Trophoblast cell (in vitro differentiated cells and primary cell): Measurements from ENCODE around the gene PLEKHG3.

ENCODE experiments used
- DNase-seq, 2 donors: peaks; one replicate each; pipeline ENCODE4 v3.0.0-alpha.2; 2016
- H2AFZ ChIP-seq: 2 replicates; pipeline ENCODE4 v1.6.1; 2013; ENCODE audit warnings: low read length, moderate library complexity, mild to moderate bottlenecking; ENCODE audit not compliant: insufficient read depth, poor library complexity
- H2AK5ac ChIP-seq: 2 replicates; pipeline ENCODE4 v1.6.1; 2013; ENCODE audit warnings: mild to moderate bottlenecking, low read length
- H2BK120ac ChIP-seq: 2 replicates; pipeline ENCODE4 v1.6.1; 2013; ENCODE audit warnings: low read length, mild to moderate bottlenecking, moderate library complexity; ENCODE audit not compliant: insufficient read depth, poor library complexity
- H2BK12ac ChIP-seq: 2 replicates; pipeline ENCODE4 v1.6.1; 2013; ENCODE audit warnings: mild to moderate bottlenecking, low read length, moderate library complexity
- H2BK5ac ChIP-seq: 2 replicates; pipeline ENCODE4 v1.6.1; 2013; ENCODE audit warnings: low read length, low read depth, moderate library complexity, mild to moderate bottlenecking; ENCODE audit not compliant: poor library complexity
- H3K14ac ChIP-seq: 2 replicates; pipeline ENCODE4 v1.6.1; 2013; ENCODE audit warnings: mild to moderate bottlenecking, low read length
- H3K18ac ChIP-seq: 2 replicates; pipeline ENCODE4 v1.6.1; 2013; ENCODE audit warnings: mild to moderate bottlenecking, low read length
- H3K23ac ChIP-seq: 2 replicates; pipeline ENCODE4 v1.6.1; 2013; ENCODE audit warnings: low read length
- H3K27ac ChIP-seq: 2 replicates; pipeline ENCODE4 v1.5.1; 2013; ENCODE audit warnings: low read depth, mild to moderate bottlenecking, inconsistent platforms, low read length, moderate library complexity
- H3K27me3 ChIP-seq: 2 replicates; pipeline ENCODE4 v1.6.1; 2013; ENCODE audit warnings: inconsistent platforms, mild to moderate bottlenecking, low read length, moderate library complexity; ENCODE audit not compliant: insufficient read depth
- H3K36me3 ChIP-seq, 2 experiments: 1 replicate in 1 of 2; 2 replicates in 1 of 2; pipeline ENCODE4 v1.6.1; 2013; ENCODE audit warnings: low read length in 2 of 2, mild to moderate bottlenecking in 2 of 2, moderate library complexity in 1 of 2; ENCODE audit not compliant: insufficient read depth in 2 of 2, control insufficient read depth in 1 of 2
- H3K4ac ChIP-seq: 2 replicates; pipeline ENCODE4 v1.6.1; 2013; ENCODE audit warnings: low read depth, mild to moderate bottlenecking, low read length, moderate library complexity
- H3K4me1 ChIP-seq, 2 experiments: 1 replicate in 1 of 2; 2 replicates in 1 of 2; pipeline ENCODE4 v1.6.1; 2013; ENCODE audit warnings: low read length in 2 of 2, mild to moderate bottlenecking in 2 of 2, moderate library complexity in 1 of 2; ENCODE audit not compliant: insufficient read depth in 2 of 2, control insufficient read depth in 1 of 2
- H3K4me2 ChIP-seq: 2 replicates; pipeline ENCODE4 v1.6.1; 2013; ENCODE audit warnings: inconsistent platforms, mild to moderate bottlenecking, low read length, moderate library complexity
- H3K4me3 ChIP-seq: 2 replicates; pipeline ENCODE4 v1.5.1; 2013; ENCODE audit warnings: mild to moderate bottlenecking, low read depth, low read length, inconsistent platforms
- H3K79me1 ChIP-seq: one replicate; pipeline ENCODE4 v1.6.1; 2013; ENCODE audit warnings: low read length
- H3K79me2 ChIP-seq: 2 replicates; pipeline ENCODE4 v1.6.1; 2013; ENCODE audit warnings: low read length, mild to moderate bottlenecking; ENCODE audit not compliant: control insufficient read depth, insufficient read depth, poor library complexity
- H3K9ac ChIP-seq: 2 replicates; pipeline ENCODE4 v1.6.1; 2013; ENCODE audit warnings: mild to moderate bottlenecking, low read length
- H3K9me3 ChIP-seq: 2 replicates; pipeline ENCODE4 v1.6.1; 2013; ENCODE audit warnings: low read depth, mild to moderate bottlenecking, control low read depth, inconsistent platforms, low read length; ENCODE audit not compliant: insufficient read depth
- H4K12ac ChIP-seq: 2 replicates; pipeline ENCODE4 v1.6.1; 2013; ENCODE audit warnings: low read depth, mild to moderate bottlenecking, low read length, moderate library complexity
- H4K8ac ChIP-seq: 2 replicates; pipeline ENCODE4 v1.6.1; 2013; ENCODE audit warnings: low read depth, mild to moderate bottlenecking, low read length, moderate library complexity
- H4K91ac ChIP-seq: one replicate; pipeline ENCODE4 v1.6.1; 2013; ENCODE audit warnings: low read depth, mild to moderate bottlenecking, low read length, moderate library complexity
- WGBS: extraction: QIAGEN DNeasy Blood & Tissue Kit; methylation state at CpG from one replicate; pipeline ENCODE4 v1.1.7; 2013; ENCODE audit warnings: missing lambda C conversion rate; ENCODE audit not compliant: insufficient read length, insufficient coverage; ENCODE audit errors: extremely low coverage; 5-methylcytosine and 5-hydroxymethylcytosine counted together

Gene PLEKHG3

GRCh38 chr14:64715628-64716412 lies 11.6 kb downstream of the PLEKHG3 start:
- H3K14ac ChIP-seq, result peak overlapping the region; percentile 35
- no peak overlapping the region for H3K23ac ChIP-seq
- H3K4me3 ChIP-seq, result no peak overlapping the region
- H3K4ac ChIP-seq, result peak overlapping the region; percentile 66
- H3K4me1 ChIP-seq, result peaks cover 53 to 62% of the 10 kb centered on the region in 2 experiments
- peak overlapping the region; percentile 83 for H3K27ac ChIP-seq
- peaks cover 35% of the 10 kb centered on the region for H3K79me2 ChIP-seq
- no peaks in the 10 kb centered on the region for H3K27me3 ChIP-seq
- H3K18ac ChIP-seq, result peak overlapping the region; percentile 68
- no peaks in the 10 kb centered on the region for H3K9me3 ChIP-seq
- WGBS, result no CpG with 5 or more reads among the region's 22 CpGs
- H3K36me3 ChIP-seq, result peaks cover 6 to 9% of the 10 kb centered on the region in 2 experiments
- peak in 1 of 2 donors; percentile 25 for DNase-seq
- H2AK5ac ChIP-seq, result peak overlapping the region; percentile 42
- H2AFZ ChIP-seq, result no peak overlapping the region
- H4K91ac ChIP-seq, result peak overlapping the region; percentile 87
- peak overlapping the region; percentile 51 for H2BK12ac ChIP-seq
- H2BK120ac ChIP-seq, result peak overlapping the region; percentile 72
- H4K8ac ChIP-seq, result peak overlapping the region; percentile 55
- peak overlapping the region; percentile 48 for H3K4me2 ChIP-seq
- peaks cover 23% of the 10 kb centered on the region for H3K79me1 ChIP-seq
- H4K12ac ChIP-seq, result peak overlapping the region; percentile 25
- peak overlapping the region; percentile 71 for H2BK5ac ChIP-seq
- H3K9ac ChIP-seq, result peak overlapping the region; percentile 26

- Histone ChIP-seq H3K79me2 (peaks cover 44% of the 10 kb centered on the region), H4K91ac (peak overlapping the region; percentile 87), H3K4me2 (no peak overlapping the region), H4K12ac (no peak overlapping the region), H3K27ac (peak overlapping the region; percentile 6), H3K27me3 (no peaks in the 10 kb centered on the region), H2AK5ac (peak overlapping the region; percentile 66), H3K9ac (no peak overlapping the region), H3K23ac (no peak overlapping the region), H3K4ac (peak overlapping the region; percentile 56), H3K36me3 (peaks cover 10 to 13% of the 10 kb centered on the region in 2 experiments), H3K4me3 (peak overlapping the region; percentile 21), H3K18ac (peak overlapping the region; percentile 62), H3K9me3 (peaks cover 2% of the 10 kb centered on the region), H2BK5ac (no peak overlapping the region), H2BK120ac (peak overlapping the region; percentile 10), H2AFZ (no peak overlapping the region), H3K79me1 (peaks cover 25% of the 10 kb centered on the region), H4K8ac (peak overlapping the region; percentile 6), H3K14ac (peak overlapping the region; percentile 16), H2BK12ac (peak overlapping the region; percentile 19), H3K4me1 (peaks cover 60 to 71% of the 10 kb centered on the region in 2 experiments)
- WGBS, result no CpG with 5 or more reads among the region's 6 CpGs
- DNase-seq, result no peak
Observed at GRCh38 chr14:64717870-64718269, 13.6 kb downstream of the PLEKHG3 start.

GRCh38 chr14:64718762-64719161 lies 14.5 kb downstream of the PLEKHG3 start:
- Histone ChIP-seq H3K18ac (no peak overlapping the region), H3K23ac (no peak overlapping the region), H3K4me3 (no peak overlapping the region), H3K9ac (no peak overlapping the region), H3K36me3 (peaks cover 11 to 13% of the 10 kb centered on the region in 2 experiments), H3K4me2 (no peak overlapping the region), H2AFZ (no peak overlapping the region), H3K79me2 (peaks cover 45% of the 10 kb centered on the region), H3K27ac (no peak overlapping the region), H4K8ac (no peak overlapping the region), H3K14ac (no peak overlapping the region), H2AK5ac (no peak overlapping the region), H3K27me3 (no peaks in the 10 kb centered on the region), H3K4me1 (peaks cover 63 to 73% of the 10 kb centered on the region in 2 experiments), H2BK12ac (no peak overlapping the region), H3K79me1 (peaks cover 25% of the 10 kb centered on the region), H3K4ac (peak overlapping the region; percentile 28), H4K12ac (no peak overlapping the region), H2BK5ac (no peak overlapping the region), H4K91ac (no peak overlapping the region), H2BK120ac (no peak overlapping the region), H3K9me3 (peaks cover 2% of the 10 kb centered on the region)
- DNase-seq, result no peak
- WGBS, result no CpG with 5 or more reads among the region's 7 CpGs

GRCh38 chr14:64719601-64720000 lies 15.4 kb downstream of the PLEKHG3 start:
- Histone ChIP-seq H3K14ac (no peak overlapping the region), H3K79me2 (peaks cover 47% of the 10 kb centered on the region), H3K4me1 (peaks cover 67 to 78% of the 10 kb centered on the region in 2 experiments), H3K4me2 (no peak overlapping the region), H3K9ac (no peak overlapping the region), H3K36me3 (peaks cover 12 to 13% of the 10 kb centered on the region in 2 experiments), H3K18ac (no peak overlapping the region), H3K23ac (no peak overlapping the region), H2BK120ac (no peak overlapping the region), H4K91ac (no peak overlapping the region), H3K27me3 (no peaks in the 10 kb centered on the region), H2AK5ac (no peak overlapping the region), H3K79me1 (peaks cover 25% of the 10 kb centered on the region), H3K27ac (no peak overlapping the region), H2BK5ac (no peak overlapping the region), H3K4ac (peak overlapping the region; percentile 48), H3K4me3 (no peak overlapping the region), H4K8ac (no peak overlapping the region), H2BK12ac (no peak overlapping the region), H4K12ac (no peak overlapping the region), H3K9me3 (peaks cover 2% of the 10 kb centered on the region), H2AFZ (no peak overlapping the region)
- no peak for DNase-seq
- no CpG with 5 or more reads among the region's 7 CpGs for WGBS
